Activated CD8-positive, alpha-beta T cell treated with anti-CD3 and anti-CD28 coated beads, Interleukin-2, amount 10 ng/mL, durations not matched to agents 7 days and 5 days (primary cell): ENCODE results near the gene FARP1. TPM values are rescaled to one million over a fixed set of nuclear protein-coding genes. Genes with fewer than 3 reads are reported as not detected.

Experiments used
- ATAC-seq: fragments of 150-1000 bp; cut with Tn5 transposase; one replicate; pipeline ENCODE4 v1.10.0; 2021; ENCODE audit warnings: moderate library complexity
- CTCF ChIA-PET: fragments of 350-600 bp; sonication (Branson Sonifier 250); formaldehyde crosslinking; loops from one replicate; lab custom pipeline; 2021; ENCODE audit warnings: antibody characterized with exemption; lab: Charles Lee
- POLR2A ChIA-PET: fragments of 350-600 bp; sonication (Branson Sonifier 250); formaldehyde crosslinking; loops from one replicate; lab custom pipeline; 2021; ENCODE audit warnings: antibody characterized with exemption; lab: Charles Lee
- DNase-seq: peaks from one replicate; pipeline ENCODE4 v3.0.0-alpha.2; 2020
- H3K27ac Mint-ChIP-seq: one replicate; pipeline ENCODE4 v1.8.0; 2021; ENCODE audit warnings: mild to moderate bottlenecking, mixed read lengths
- H3K27me3 Mint-ChIP-seq: one replicate; pipeline ENCODE4 v1.8.0; 2021; ENCODE audit warnings: low read depth, mixed read lengths
- H3K36me3 Mint-ChIP-seq: one replicate; pipeline ENCODE4 v1.8.0; 2021; ENCODE audit warnings: low read depth, mixed read lengths
- H3K4me1 Mint-ChIP-seq: one replicate; pipeline ENCODE4 v1.8.0; 2021; ENCODE audit warnings: low read depth, mixed read lengths
- H3K4me3 Mint-ChIP-seq: one replicate; pipeline ENCODE4 v1.8.0; 2021; ENCODE audit warnings: mild to moderate bottlenecking, mixed read lengths
- H3K9me3 Mint-ChIP-seq: one replicate; pipeline ENCODE4 v1.8.0; 2022; ENCODE audit warnings: mixed read lengths; ENCODE audit not compliant: insufficient read depth
- total RNA-seq, 2 experiments: library from RNA; stranded (reverse); gene quantifications; one replicate each; pipeline ENCODE4 v1.2.3, GENCODE V29; 2021

The FARP1 gene
- total RNA-seq, 2 experiments from 2014 or later = 1.1 to 1.2 TPM

GRCh38 chr13:98389319-98389718 is 246.4 kb downstream of the FARP1 start:
- no peaks in the 10 kb centered on the region for H3K4me1 Mint-ChIP-seq
- no peaks in the 10 kb centered on the region for H3K36me3 Mint-ChIP-seq
- H3K27me3 Mint-ChIP-seq = no peaks in the 10 kb centered on the region
- DNase-seq (no peak), ATAC-seq (no peak)
- H3K9me3 Mint-ChIP-seq = no peaks in the 10 kb centered on the region
- ChIA-PET CTCF (no interaction called here), POLR2A (no interaction called here)
- H3K27ac Mint-ChIP-seq = no peak overlapping the region
- H3K4me3 Mint-ChIP-seq = no peak overlapping the region

GRCh38 chr13:98390086-98390715 is 247.3 kb downstream of the FARP1 start:
- ATAC-seq (no peak), DNase-seq (no peak)
- Mint-ChIP-seq H3K9me3 (no peaks in the 10 kb centered on the region), H3K27ac (no peak overlapping the region), H3K4me3 (no peak overlapping the region), H3K27me3 (no peaks in the 10 kb centered on the region), H3K36me3 (no peaks in the 10 kb centered on the region), H3K4me1 (no peaks in the 10 kb centered on the region)
- ChIA-PET CTCF (no interaction called here), POLR2A (no interaction called here)

GRCh38 chr13:98393873-98394272 is 251.0 kb downstream of the FARP1 start:
- Mint-ChIP-seq H3K4me3 (no peak overlapping the region), H3K36me3 (no peaks in the 10 kb centered on the region), H3K27ac (no peak overlapping the region), H3K9me3 (no peaks in the 10 kb centered on the region), H3K4me1 (no peaks in the 10 kb centered on the region), H3K27me3 (peaks cover 3% of the 10 kb centered on the region)
- CTCF ChIA-PET = no interaction called here
- POLR2A ChIA-PET = no interaction called here
- ATAC-seq (no peak), DNase-seq (no peak)

GRCh38 chr13:98394820-98395510 is 252.1 kb downstream of the FARP1 start:
- Mint-ChIP-seq H3K27ac (no peak overlapping the region), H3K4me1 (no peaks in the 10 kb centered on the region), H3K36me3 (no peaks in the 10 kb centered on the region), H3K27me3 (peaks cover 3% of the 10 kb centered on the region), H3K4me3 (no peak overlapping the region), H3K9me3 (no peaks in the 10 kb centered on the region)
- ChIA-PET POLR2A (no interaction called here), CTCF (no interaction called here)
- no peak for DNase-seq
- no peak for ATAC-seq

- no peaks in the 10 kb centered on the region for H3K4me1 Mint-ChIP-seq
- CTCF ChIA-PET = no interaction called here
- DNase-seq (no peak), ATAC-seq (no peak)
- POLR2A ChIA-PET = no interaction called here
- H3K27ac Mint-ChIP-seq = no peak overlapping the region
- H3K9me3 Mint-ChIP-seq = no peaks in the 10 kb centered on the region
- H3K4me3 Mint-ChIP-seq = no peak overlapping the region
- no peaks in the 10 kb centered on the region for H3K36me3 Mint-ChIP-seq
- H3K27me3 Mint-ChIP-seq = peaks cover 3% of the 10 kb centered on the region
Observed at GRCh38 chr13:98396071-98396710, 253.3 kb downstream of the FARP1 start.

- ATAC-seq (no peak), DNase-seq (no peak)
- no peaks in the 10 kb centered on the region for H3K4me1 Mint-ChIP-seq
- no peak overlapping the region for H3K27ac Mint-ChIP-seq
- ChIA-PET POLR2A (no interaction called here), CTCF (no interaction called here)
- no peak overlapping the region for H3K4me3 Mint-ChIP-seq
- H3K27me3 Mint-ChIP-seq = peaks cover 3% of the 10 kb centered on the region
- no peaks in the 10 kb centered on the region for H3K36me3 Mint-ChIP-seq
- H3K9me3 Mint-ChIP-seq = no peaks in the 10 kb centered on the region
Observed at GRCh38 chr13:98397221-98397620, 254.3 kb downstream of the FARP1 start.

- Mint-ChIP-seq H3K4me1 (no peaks in the 10 kb centered on the region), H3K27me3 (peaks cover 3% of the 10 kb centered on the region), H3K27ac (no peak overlapping the region), H3K36me3 (no peaks in the 10 kb centered on the region), H3K9me3 (no peaks in the 10 kb centered on the region), H3K4me3 (no peak overlapping the region)
- DNase-seq (no peak), ATAC-seq (no peak)
- CTCF ChIA-PET = no interaction called here
- POLR2A ChIA-PET = no interaction called here
Observed at GRCh38 chr13:98397861-98398260, 255.0 kb downstream of the FARP1 start.

- H3K27me3 Mint-ChIP-seq = peaks cover 3% of the 10 kb centered on the region
- no peak for DNase-seq
- ChIA-PET POLR2A (no interaction called here), CTCF (no interaction called here)
- H3K4me3 Mint-ChIP-seq = no peak overlapping the region
- ATAC-seq = no peak
- H3K9me3 Mint-ChIP-seq = no peaks in the 10 kb centered on the region
- no peaks in the 10 kb centered on the region for H3K4me1 Mint-ChIP-seq
- no peak overlapping the region for H3K27ac Mint-ChIP-seq
- no peaks in the 10 kb centered on the region for H3K36me3 Mint-ChIP-seq
Observed at GRCh38 chr13:98398581-98398980, 255.7 kb downstream of the FARP1 start.

- Mint-ChIP-seq H3K4me1 (no peaks in the 10 kb centered on the region), H3K9me3 (no peaks in the 10 kb centered on the region), H3K4me3 (no peak overlapping the region), H3K27me3 (peaks cover 3% of the 10 kb centered on the region), H3K27ac (no peak overlapping the region), H3K36me3 (no peaks in the 10 kb centered on the region)
- ATAC-seq (no peak), DNase-seq (no peak)
- CTCF ChIA-PET = no interaction called here
- POLR2A ChIA-PET = no interaction called here
Observed at GRCh38 chr13:98399756-98400155, 256.9 kb downstream of the FARP1 start.

- Mint-ChIP-seq H3K9me3 (no peaks in the 10 kb centered on the region), H3K27ac (no peak overlapping the region), H3K4me3 (no peak overlapping the region), H3K4me1 (no peaks in the 10 kb centered on the region), H3K27me3 (peaks cover 11% of the 10 kb centered on the region), H3K36me3 (no peaks in the 10 kb centered on the region)
- ChIA-PET POLR2A (no interaction called here), CTCF (no interaction called here)
- DNase-seq (no peak), ATAC-seq (no peak)
Observed at GRCh38 chr13:98401934-98402333, 259.0 kb downstream of the FARP1 start.

- ATAC-seq (no peak), DNase-seq (no peak)
- no peak overlapping the region for H3K4me3 Mint-ChIP-seq
- H3K27ac Mint-ChIP-seq = no peak overlapping the region
- H3K27me3 Mint-ChIP-seq = peaks cover 9% of the 10 kb centered on the region
- no peaks in the 10 kb centered on the region for H3K9me3 Mint-ChIP-seq
- ChIA-PET POLR2A (no interaction called here), CTCF (interaction anchor here (0.7 kb wide), 1 partner anchor 349 kb away, joined by 3 read pairs; no protein-coding TSS in a partner anchor)
- no peaks in the 10 kb centered on the region for H3K4me1 Mint-ChIP-seq
- no peaks in the 10 kb centered on the region for H3K36me3 Mint-ChIP-seq
Observed at GRCh38 chr13:98403076-98403475, 260.2 kb downstream of the FARP1 start.

- H3K36me3 Mint-ChIP-seq = no peaks in the 10 kb centered on the region
- ATAC-seq = no peak
- H3K4me1 Mint-ChIP-seq = no peaks in the 10 kb centered on the region
- H3K9me3 Mint-ChIP-seq = no peaks in the 10 kb centered on the region
- H3K27me3 Mint-ChIP-seq = peaks cover 9% of the 10 kb centered on the region
- H3K4me3 Mint-ChIP-seq = no peak overlapping the region
- POLR2A ChIA-PET = no interaction called here
- CTCF ChIA-PET = no interaction called here
- H3K27ac Mint-ChIP-seq = no peak overlapping the region
- DNase-seq = no peak
Observed at GRCh38 chr13:98405107-98405571, 262.2 kb downstream of the FARP1 start.
